Neuron (in vitro differentiated cells): ENCODE results near the gene AK5.
"Not testable (repeated sequence)": the region's sequence is repeated elsewhere in the genome, so short reads cannot be mapped to it uniquely, and the experiment has no call there.

ENCODE experiments used
- H2AFZ ChIP-seq: one replicate; pipeline ENCODE4 v1.6.1; 2013; ENCODE audit warnings: low read depth, mild to moderate bottlenecking, inconsistent platforms, low read length, moderate library complexity
- H3K27me3 ChIP-seq: one replicate; pipeline ENCODE4 v1.6.1; 2013; ENCODE audit warnings: low read length; ENCODE audit not compliant: insufficient read depth
- H3K36me3 ChIP-seq: one replicate; pipeline ENCODE4 v1.6.1; 2013; ENCODE audit warnings: low read length; ENCODE audit not compliant: insufficient read depth
- H3K4me1 ChIP-seq: one replicate; pipeline ENCODE4 v1.6.1; 2013; ENCODE audit warnings: low read length; ENCODE audit not compliant: insufficient read depth
- H3K4me3 ChIP-seq: 2 replicates; pipeline ENCODE4 v1.5.1; 2013; ENCODE audit warnings: mild to moderate bottlenecking, low read length, moderate library complexity
- H3K9me3 ChIP-seq: one replicate; pipeline ENCODE4 v1.6.1; 2013; ENCODE audit warnings: low read length

AK5 gene

GRCh38 chr1:77399250-77400086 lies 117.6 kb downstream of the AK5 start:
- no peak overlapping the region for H3K4me3 ChIP-seq
- peaks cover 11% of the 10 kb centered on the region for H3K4me1 ChIP-seq
- no peak overlapping the region for H2AFZ ChIP-seq
- no peaks in the 10 kb centered on the region for H3K9me3 ChIP-seq
- no peaks in the 10 kb centered on the region for H3K36me3 ChIP-seq
- H3K27me3 ChIP-seq, result no peaks in the 10 kb centered on the region

GRCh38 chr1:77400781-77401180 lies 119.0 kb downstream of the AK5 start:
- Histone ChIP-seq H2AFZ (no peak overlapping the region), H3K27me3 (no peaks in the 10 kb centered on the region)

GRCh38 chr1:77401384-77401783 lies 119.6 kb downstream of the AK5 start:
- H3K4me1 ChIP-seq, result peaks cover 7% of the 10 kb centered on the region
- H3K36me3 ChIP-seq, result no peaks in the 10 kb centered on the region
- H2AFZ ChIP-seq, result no peak overlapping the region
- no peaks in the 10 kb centered on the region for H3K27me3 ChIP-seq
- no peak overlapping the region for H3K4me3 ChIP-seq
- no peaks in the 10 kb centered on the region for H3K9me3 ChIP-seq

More at GRCh38 chr1:77400781-77401180, 119.0 kb downstream of the AK5 start:
- Histone ChIP-seq H3K4me3 (no peak overlapping the region), H3K9me3 (no peaks in the 10 kb centered on the region), H3K36me3 (no peaks in the 10 kb centered on the region), H3K4me1 (peaks cover 7% of the 10 kb centered on the region)

- H2AFZ ChIP-seq, result no peak overlapping the region
- peaks cover 3% of the 10 kb centered on the region for H3K4me1 ChIP-seq
- H3K4me3 ChIP-seq, result no peak overlapping the region
- no peaks in the 10 kb centered on the region for H3K36me3 ChIP-seq
- H3K9me3 ChIP-seq, result no peaks in the 10 kb centered on the region
- H3K27me3 ChIP-seq, result no peaks in the 10 kb centered on the region
Measured at GRCh38 chr1:77405186-77405585, 123.4 kb downstream of the AK5 start.

- Histone ChIP-seq H2AFZ (no peak overlapping the region), H3K9me3 (no peaks in the 10 kb centered on the region), H3K4me1 (peaks cover 10% of the 10 kb centered on the region), H3K4me3 (no peak overlapping the region), H3K36me3 (no peaks in the 10 kb centered on the region), H3K27me3 (no peaks in the 10 kb centered on the region)
Measured at GRCh38 chr1:77406661-77407060, 124.8 kb downstream of the AK5 start.

- Histone ChIP-seq H3K27me3 (no peaks in the 10 kb centered on the region), H3K4me3 (no peak overlapping the region), H3K4me1 (peaks cover 22% of the 10 kb centered on the region), H3K36me3 (no peaks in the 10 kb centered on the region), H3K9me3 (no peaks in the 10 kb centered on the region), H2AFZ (no peak overlapping the region)
Measured at GRCh38 chr1:77407738-77408375, 126.0 kb downstream of the AK5 start.

- peaks cover 33% of the 10 kb centered on the region for H3K4me1 ChIP-seq
- not testable (repeated sequence) for H3K27me3 ChIP-seq
Measured at GRCh38 chr1:77408933-77409332, 127.1 kb downstream of the AK5 start.

GRCh38 chr1:77412069-77412819 lies 130.4 kb downstream of the AK5 start:
- H3K4me1 ChIP-seq, result peaks cover 37% of the 10 kb centered on the region
- H3K4me3 ChIP-seq, result no peak overlapping the region
- no peaks in the 10 kb centered on the region for H3K27me3 ChIP-seq
- no peaks in the 10 kb centered on the region for H3K9me3 ChIP-seq
- H3K36me3 ChIP-seq, result no peaks in the 10 kb centered on the region
- no peak overlapping the region for H2AFZ ChIP-seq

More at GRCh38 chr1:77408933-77409332, 127.1 kb downstream of the AK5 start:
- H3K4me3 ChIP-seq, H3K9me3 ChIP-seq, H2AFZ ChIP-seq, H3K36me3 ChIP-seq: not testable (repeated sequence)

GRCh38 chr1:77412820-77413530 lies 131.2 kb downstream of the AK5 start:
- Histone ChIP-seq H3K4me3 (no peak overlapping the region), H2AFZ (no peak overlapping the region), H3K9me3 (no peaks in the 10 kb centered on the region), H3K4me1 (peaks cover 37% of the 10 kb centered on the region), H3K36me3 (no peaks in the 10 kb centered on the region), H3K27me3 (no peaks in the 10 kb centered on the region)

GRCh38 chr1:77413541-77414335 lies 131.9 kb downstream of the AK5 start:
- no peaks in the 10 kb centered on the region for H3K9me3 ChIP-seq
- H3K27me3 ChIP-seq, result no peaks in the 10 kb centered on the region
- peaks cover 39% of the 10 kb centered on the region for H3K4me1 ChIP-seq
- no peak overlapping the region for H3K4me3 ChIP-seq
- no peaks in the 10 kb centered on the region for H3K36me3 ChIP-seq
- H2AFZ ChIP-seq, result no peak overlapping the region

GRCh38 chr1:77415579-77415978 lies 133.8 kb downstream of the AK5 start:
- Histone ChIP-seq H3K36me3 (no peaks in the 10 kb centered on the region), H3K4me3 (no peak overlapping the region), H3K27me3 (no peaks in the 10 kb centered on the region), H3K9me3 (no peaks in the 10 kb centered on the region), H2AFZ (no peak overlapping the region), H3K4me1 (peaks cover 41% of the 10 kb centered on the region)
